GM12878 (cell line): Measurements from ENCODE around the gene USP21.

Source experiments
- IKZF1 ChIP-seq: fragments of 450-650 bp; conservative IDR thresholded peaks from 2 replicates; pipeline ENCODE4 v1.6.1; 2017; ENCODE audit warnings: antibody characterized with exemption, mild to moderate bottlenecking
- POLR2AphosphoS5 ChIP-seq: IDR thresholded peaks from 2 replicates; pipeline ENCODE4 v1.6.1; 2011; ENCODE audit warnings: mild to moderate bottlenecking, low read length, inconsistent platforms

- TF ChIP-seq POLR2AphosphoS5 (no peak), IKZF1 (no peak)
Measured at GRCh38 chr1:161133220-161133740, 26.0 kb upstream of the USP21 start.
